ENCODE measurements around the gene CSNK2A3.

Gene CSNK2A3

DNA sequence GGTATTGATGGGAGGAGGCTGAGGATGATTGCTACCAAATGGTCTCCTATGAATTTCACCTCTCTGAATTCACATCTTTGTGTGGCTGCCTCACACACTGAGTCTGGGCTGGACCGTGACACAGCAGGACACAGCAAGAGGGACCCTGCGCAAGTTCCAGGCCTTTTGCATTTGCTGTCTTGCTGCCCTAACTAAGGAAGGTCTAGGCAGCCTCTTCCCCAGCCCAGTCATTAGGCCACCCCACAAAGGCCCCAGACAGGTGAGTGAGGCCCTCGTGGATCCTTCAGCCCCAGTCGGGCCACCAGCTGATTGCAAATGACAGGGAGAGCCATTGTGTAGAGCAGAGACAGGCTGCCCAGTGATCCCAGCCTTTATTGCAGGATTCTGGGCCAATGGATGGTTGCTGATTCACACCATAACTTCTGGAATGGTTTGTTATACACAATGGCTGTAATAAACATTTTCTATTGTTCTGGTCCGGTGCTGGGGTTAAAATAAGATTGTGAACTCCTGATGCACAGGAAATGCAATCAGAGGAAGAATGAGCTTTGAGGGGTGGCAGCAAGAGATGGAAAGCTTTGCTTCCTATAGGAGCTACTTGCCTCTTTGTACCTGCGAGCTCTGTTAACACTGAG, 28.5 kb upstream of the CSNK2A3 start:
- H3K27me3 ChIP-seq (ENCODE audit: control insufficient read depth in 5 of 5, insufficient read depth in 4 of 5, low read length in 5 of 5), result no peaks in the 10 kb centered on the region
- H3K9me3 ChIP-seq (ENCODE audit: control insufficient read depth in 5 of 5, low read length in 5 of 5), result no peaks in the 10 kb centered on the region
- no peak overlapping the region for H3K4me3 ChIP-seq (ENCODE audit: low read depth in 1 of 5, low read length in 5 of 5)
- peaks cover 0 to 9% (median 4%) of the 10 kb centered on the region in 5 donors for H3K4me1 ChIP-seq (ENCODE audit: control insufficient read depth in 5 of 5, insufficient read depth in 5 of 5, low read length in 5 of 5)
- H3K9ac ChIP-seq (ENCODE audit: low read length in 5 of 5), result no peak overlapping the region
- H3K27ac ChIP-seq (ENCODE audit: low read depth, low read length), result no peak overlapping the region
- peaks cover 0 to 10% (median 0%) of the 10 kb centered on the region in 5 donors for H3K36me3 ChIP-seq (ENCODE audit: control insufficient read depth in 5 of 5, insufficient read depth in 5 of 5, low read length in 5 of 5)

DNA sequence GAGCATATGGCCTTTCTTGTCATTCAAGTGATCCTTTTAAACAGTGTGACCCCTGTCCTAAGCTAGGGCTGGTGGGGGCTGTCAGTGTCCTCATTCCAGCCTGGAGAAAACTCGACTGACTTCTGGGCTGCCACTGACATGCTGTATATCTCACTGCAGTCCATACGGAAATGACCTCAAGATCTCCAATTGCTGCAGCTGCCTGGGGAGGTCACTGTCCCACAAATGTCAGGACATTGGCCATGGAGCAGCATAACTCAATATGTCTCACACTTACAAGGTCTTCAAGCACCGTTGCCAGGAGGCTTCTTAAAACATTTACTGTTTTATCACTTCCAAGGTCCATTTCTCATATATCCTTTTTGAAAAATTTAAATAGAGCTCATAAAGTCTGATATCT, 27.8 kb upstream of the CSNK2A3 start:
- H3K27ac ChIP-seq (ENCODE audit: low read depth, low read length), result no peak overlapping the region
- H3K27me3 ChIP-seq (ENCODE audit: control insufficient read depth in 5 of 5, insufficient read depth in 4 of 5, low read length in 5 of 5), result no peaks in the 10 kb centered on the region
- H3K9me3 ChIP-seq (ENCODE audit: control insufficient read depth in 5 of 5, low read length in 5 of 5), result no peaks in the 10 kb centered on the region
- H3K36me3 ChIP-seq (ENCODE audit: control insufficient read depth in 5 of 5, insufficient read depth in 5 of 5, low read length in 5 of 5), result peaks cover 0 to 10% (median 0%) of the 10 kb centered on the region in 5 donors
- H3K4me3 ChIP-seq (ENCODE audit: low read depth in 1 of 5, low read length in 5 of 5), result no peak overlapping the region
- H3K4me1 ChIP-seq (ENCODE audit: control insufficient read depth in 5 of 5, insufficient read depth in 5 of 5, low read length in 5 of 5), result peaks cover 0 to 9% (median 4%) of the 10 kb centered on the region in 5 donors
- no peak overlapping the region for H3K9ac ChIP-seq (ENCODE audit: low read length in 5 of 5)

DNA sequence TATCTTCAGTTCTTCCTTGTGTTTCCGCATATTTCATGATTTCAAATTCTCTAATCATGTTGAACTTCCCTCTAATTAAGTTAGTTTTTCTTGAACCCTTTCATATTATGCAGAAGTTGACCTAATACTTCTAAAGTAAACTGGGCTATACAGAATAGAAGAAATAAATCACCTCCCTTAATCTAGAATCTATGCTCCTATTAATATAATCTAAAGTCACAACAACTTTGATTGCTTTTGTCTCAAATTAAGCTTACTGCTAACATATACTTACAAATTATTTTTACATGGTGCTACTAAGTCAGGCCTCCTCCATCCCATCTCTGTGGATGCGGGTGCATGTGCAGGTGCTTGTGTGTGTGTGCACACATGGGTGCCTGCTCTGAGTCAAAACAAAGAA, 27.3 kb upstream of the CSNK2A3 start:
- H3K9me3 ChIP-seq (ENCODE audit: control insufficient read depth in 5 of 5, low read length in 5 of 5), result no peaks in the 10 kb centered on the region
- H3K27me3 ChIP-seq (ENCODE audit: control insufficient read depth in 5 of 5, insufficient read depth in 4 of 5, low read length in 5 of 5), result no peaks in the 10 kb centered on the region

DNA sequence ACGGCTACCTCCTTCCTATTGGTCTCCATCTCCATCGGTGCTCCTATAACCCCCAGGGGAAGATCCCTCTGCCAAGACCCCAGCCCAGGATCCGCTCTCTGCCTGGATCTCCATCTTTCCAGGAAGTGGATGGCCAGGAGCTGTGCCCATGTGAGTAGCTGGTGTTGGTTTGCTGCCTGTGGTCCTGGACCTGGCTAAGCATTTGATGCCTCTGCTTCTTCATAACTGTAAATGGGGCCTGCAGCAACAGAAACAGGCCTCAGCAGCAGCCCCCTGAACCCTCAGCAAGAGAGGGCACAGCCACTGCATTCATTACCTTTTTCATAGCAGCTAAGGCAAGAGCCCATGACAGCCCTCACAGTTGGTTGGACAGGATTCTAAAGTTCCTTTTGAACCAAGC, 26.6 kb upstream of the CSNK2A3 start:
- Histone ChIP-seq H3K27me3 (ENCODE audit: control insufficient read depth in 5 of 5, insufficient read depth in 4 of 5, low read length in 5 of 5) (no peaks in the 10 kb centered on the region), H3K27ac (ENCODE audit: low read depth, low read length) (no peak overlapping the region)

More for the DNA sequence above, 27.3 kb upstream of the CSNK2A3 start:
- Histone ChIP-seq H3K4me3 (ENCODE audit: low read depth in 1 of 5, low read length in 5 of 5) (no peak overlapping the region), H3K36me3 (ENCODE audit: control insufficient read depth in 5 of 5, insufficient read depth in 5 of 5, low read length in 5 of 5) (peaks cover 0 to 10% (median 0%) of the 10 kb centered on the region in 5 donors), H3K4me1 (ENCODE audit: control insufficient read depth in 5 of 5, insufficient read depth in 5 of 5, low read length in 5 of 5) (peaks cover 0 to 9% (median 4%) of the 10 kb centered on the region in 5 donors), H3K27ac (ENCODE audit: low read depth, low read length) (no peak overlapping the region), H3K9ac (ENCODE audit: low read length in 5 of 5) (no peak overlapping the region)

DNA sequence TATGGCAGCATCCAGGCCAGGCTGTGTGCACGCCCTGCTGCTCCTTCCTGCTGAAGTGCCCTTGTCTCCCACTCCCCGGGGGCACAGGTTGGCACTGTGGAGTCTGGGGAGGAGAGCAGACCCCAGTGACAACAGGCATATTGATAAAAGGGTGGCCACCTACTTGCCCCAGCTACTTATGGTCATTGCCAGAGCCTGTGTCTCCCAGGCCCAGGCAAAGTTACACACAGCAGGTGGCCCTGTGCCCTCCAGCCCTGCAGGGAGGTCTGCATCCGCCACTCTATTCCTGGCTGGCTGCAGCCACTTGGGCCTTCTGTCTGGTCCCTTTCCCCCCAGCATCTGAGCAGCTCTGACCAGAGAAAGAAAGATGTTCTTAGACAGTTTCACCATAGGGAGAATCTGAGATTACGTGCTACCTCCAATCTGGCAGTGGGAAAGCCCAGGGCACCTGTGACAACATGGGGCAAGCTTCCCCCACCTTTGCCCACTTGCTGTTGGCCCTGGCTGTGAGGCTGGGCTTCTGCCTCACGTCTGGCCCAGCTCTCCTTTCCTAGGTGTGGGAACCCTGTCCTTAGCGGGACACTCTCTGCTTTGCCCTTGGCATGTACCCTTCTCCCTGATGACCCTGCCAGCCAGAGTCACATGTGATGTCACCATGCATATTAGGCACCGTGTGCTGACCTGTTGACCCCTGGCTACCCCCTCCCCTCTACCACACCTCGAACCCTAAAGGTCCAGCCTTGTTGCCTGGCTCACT, 25.3 kb upstream of the CSNK2A3 start:
- Histone ChIP-seq H3K36me3 (ENCODE audit: control insufficient read depth in 5 of 5, insufficient read depth in 5 of 5, low read length in 5 of 5) (peaks cover 0 to 10% (median 0%) of the 10 kb centered on the region in 5 donors), H3K27me3 (ENCODE audit: control insufficient read depth in 5 of 5, insufficient read depth in 4 of 5, low read length in 5 of 5) (no peaks in the 10 kb centered on the region), H3K9me3 (ENCODE audit: control insufficient read depth in 5 of 5, low read length in 5 of 5) (no peaks in the 10 kb centered on the region), H3K27ac (ENCODE audit: low read depth, low read length) (no peak overlapping the region), H3K9ac (ENCODE audit: low read length in 5 of 5) (no peak overlapping the region), H3K4me1 (ENCODE audit: control insufficient read depth in 5 of 5, insufficient read depth in 5 of 5, low read length in 5 of 5) (peaks cover 0 to 9% (median 4%) of the 10 kb centered on the region in 5 donors), H3K4me3 (ENCODE audit: low read depth in 1 of 5, low read length in 5 of 5) (no peak overlapping the region)

More for the DNA sequence above, 26.6 kb upstream of the CSNK2A3 start:
- H3K4me1 ChIP-seq (ENCODE audit: control insufficient read depth in 5 of 5, insufficient read depth in 5 of 5, low read length in 5 of 5), result peaks cover 0 to 9% (median 4%) of the 10 kb centered on the region in 5 donors
- peaks cover 0 to 10% (median 0%) of the 10 kb centered on the region in 5 donors for H3K36me3 ChIP-seq (ENCODE audit: control insufficient read depth in 5 of 5, insufficient read depth in 5 of 5, low read length in 5 of 5)
- H3K9ac ChIP-seq (ENCODE audit: low read length in 5 of 5), result no peak overlapping the region
- H3K4me3 ChIP-seq (ENCODE audit: low read depth in 1 of 5, low read length in 5 of 5), result no peak overlapping the region
- no peaks in the 10 kb centered on the region for H3K9me3 ChIP-seq (ENCODE audit: control insufficient read depth in 5 of 5, low read length in 5 of 5)

DNA sequence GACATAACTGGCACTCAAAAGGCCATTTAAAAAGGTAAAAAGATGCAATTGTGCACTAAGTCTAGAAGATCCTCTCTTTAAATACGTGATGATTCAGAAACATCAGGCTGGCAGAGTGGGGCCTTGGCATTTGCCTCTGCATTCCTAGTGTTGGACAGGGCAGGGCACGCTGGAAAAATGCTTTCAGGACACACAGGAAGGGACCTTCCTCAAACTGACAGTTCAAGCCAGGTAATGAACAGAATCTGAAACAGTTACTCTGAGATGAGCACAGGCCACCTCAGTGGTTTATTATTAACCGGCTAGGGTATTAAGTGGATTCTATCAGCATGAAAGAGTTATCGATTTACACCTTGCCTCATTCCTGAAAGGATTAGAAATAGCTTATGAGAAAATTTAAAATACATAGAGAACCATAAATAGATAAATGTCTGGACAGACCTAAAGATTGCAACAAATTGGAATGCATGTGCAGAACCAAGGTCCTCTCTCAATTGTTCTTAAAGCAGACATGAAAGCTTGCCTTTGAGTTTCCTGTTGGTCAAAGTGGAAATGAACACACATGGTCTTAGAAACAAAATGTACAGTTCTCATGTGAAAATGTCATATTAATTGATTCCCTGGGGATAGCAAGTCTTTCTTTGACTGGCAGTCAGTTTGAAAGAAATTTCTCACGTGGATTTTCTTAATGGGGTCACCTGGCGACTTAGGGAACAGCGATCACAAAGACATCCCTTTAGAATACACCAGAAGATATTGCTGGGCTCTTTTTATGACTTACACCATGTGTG, 21.5 kb upstream of the CSNK2A3 start:
- no peak overlapping the region for H3K9ac ChIP-seq (ENCODE audit: low read length in 5 of 5)
- no peak overlapping the region for H3K4me3 ChIP-seq (ENCODE audit: low read depth in 1 of 5, low read length in 5 of 5)
- H3K27me3 ChIP-seq (ENCODE audit: control insufficient read depth in 5 of 5, insufficient read depth in 4 of 5, low read length in 5 of 5), result peaks cover 0 to 2% (median 0%) of the 10 kb centered on the region in 5 donors
- H3K27ac ChIP-seq (ENCODE audit: low read depth, low read length), result no peak overlapping the region
- peaks cover 0 to 20% (median 3%) of the 10 kb centered on the region in 5 donors for H3K36me3 ChIP-seq (ENCODE audit: control insufficient read depth in 5 of 5, insufficient read depth in 5 of 5, low read length in 5 of 5)
- H3K9me3 ChIP-seq (ENCODE audit: control insufficient read depth in 5 of 5, low read length in 5 of 5), result no peaks in the 10 kb centered on the region
- H3K4me1 ChIP-seq (ENCODE audit: control insufficient read depth in 5 of 5, insufficient read depth in 5 of 5, low read length in 5 of 5), result peaks cover 0 to 4% (median 0%) of the 10 kb centered on the region in 5 donors

DNA sequence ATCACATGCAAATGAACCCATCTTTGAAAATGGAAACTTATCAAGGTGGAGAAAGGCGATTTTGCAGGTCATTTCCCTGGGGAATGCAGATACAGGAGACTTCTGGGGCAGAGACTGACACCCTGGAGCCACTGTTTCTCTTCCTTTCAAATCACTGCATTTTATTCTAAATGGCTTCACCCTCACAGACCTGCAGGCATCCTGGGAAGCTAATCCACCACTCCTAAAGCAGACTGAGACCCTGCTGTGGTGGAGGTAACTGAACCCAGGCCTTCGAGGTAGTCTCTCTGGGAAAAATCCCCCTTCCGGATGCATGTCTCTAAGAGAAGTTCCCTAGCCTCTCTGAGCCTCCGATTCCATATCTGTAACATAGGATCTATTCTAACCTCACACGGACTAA, 20.9 kb upstream of the CSNK2A3 start:
- H3K9me3 ChIP-seq (ENCODE audit: control insufficient read depth in 5 of 5, low read length in 5 of 5), result no peaks in the 10 kb centered on the region
- H3K36me3 ChIP-seq (ENCODE audit: control insufficient read depth in 5 of 5, insufficient read depth in 5 of 5, low read length in 5 of 5), result peaks cover 0 to 20% (median 3%) of the 10 kb centered on the region in 5 donors
- H3K27me3 ChIP-seq (ENCODE audit: control insufficient read depth in 5 of 5, insufficient read depth in 4 of 5, low read length in 5 of 5), result peaks cover 0 to 2% (median 0%) of the 10 kb centered on the region in 5 donors
- H3K4me3 ChIP-seq (ENCODE audit: low read depth in 1 of 5, low read length in 5 of 5), result no peak overlapping the region
- H3K9ac ChIP-seq (ENCODE audit: low read length in 5 of 5), result no peak overlapping the region
- H3K27ac ChIP-seq (ENCODE audit: low read depth, low read length), result no peak overlapping the region
- peaks cover 0 to 4% (median 0%) of the 10 kb centered on the region in 5 donors for H3K4me1 ChIP-seq (ENCODE audit: control insufficient read depth in 5 of 5, insufficient read depth in 5 of 5, low read length in 5 of 5)

DNA sequence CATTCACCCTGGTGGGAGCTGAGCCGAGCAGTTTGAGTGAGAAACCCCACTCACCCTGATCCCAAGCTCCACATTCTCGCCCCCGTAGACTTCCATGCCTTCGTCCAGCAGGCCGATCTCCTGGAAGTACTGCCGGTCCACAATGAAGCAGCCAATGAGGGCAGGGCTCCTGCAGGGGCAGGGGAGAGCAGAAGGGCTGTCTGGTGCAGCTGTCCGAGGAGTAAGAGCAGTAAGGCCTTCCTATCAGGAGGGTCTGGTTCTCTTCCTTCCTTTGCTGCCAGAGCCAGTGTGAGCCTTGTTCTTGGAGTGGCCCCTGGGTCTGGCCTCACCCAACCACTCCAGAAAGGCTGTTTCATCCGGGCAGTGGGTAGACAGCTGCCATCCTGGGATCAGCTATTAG, 19.4 kb upstream of the CSNK2A3 start:
- Histone ChIP-seq H3K36me3 (ENCODE audit: control insufficient read depth in 5 of 5, insufficient read depth in 5 of 5, low read length in 5 of 5) (peaks cover 0 to 15% (median 3%) of the 10 kb centered on the region in 5 donors), H3K27ac (ENCODE audit: low read depth, low read length) (no peak overlapping the region), H3K9ac (ENCODE audit: low read length in 5 of 5) (no peak overlapping the region), H3K4me3 (ENCODE audit: low read depth in 1 of 5, low read length in 5 of 5) (no peak overlapping the region), H3K9me3 (ENCODE audit: control insufficient read depth in 5 of 5, low read length in 5 of 5) (peaks cover 0 to 3% (median 0%) of the 10 kb centered on the region in 5 donors), H3K4me1 (ENCODE audit: control insufficient read depth in 5 of 5, insufficient read depth in 5 of 5, low read length in 5 of 5) (peaks cover 0 to 4% (median 0%) of the 10 kb centered on the region in 5 donors), H3K27me3 (ENCODE audit: control insufficient read depth in 5 of 5, insufficient read depth in 4 of 5, low read length in 5 of 5) (peaks cover 0 to 2% (median 0%) of the 10 kb centered on the region in 5 donors)

DNA sequence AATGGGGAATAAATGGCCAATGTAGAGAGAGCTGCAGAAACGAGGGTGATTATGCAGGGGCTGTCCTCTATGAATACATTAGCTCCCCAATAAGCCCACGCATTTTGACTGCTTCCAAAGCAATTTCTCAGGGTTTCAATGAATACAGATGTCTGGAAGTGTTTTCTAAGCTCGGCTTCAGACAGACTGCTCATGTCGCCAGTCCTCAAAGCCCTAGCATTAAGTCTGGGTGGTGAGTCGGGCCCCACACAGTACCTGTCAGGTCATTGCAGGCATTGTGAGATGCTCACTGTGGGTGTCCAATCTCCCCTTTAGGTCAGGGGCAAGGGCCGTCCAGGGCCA, 17.9 kb upstream of the CSNK2A3 start:
- Histone ChIP-seq H3K36me3 (ENCODE audit: control insufficient read depth in 5 of 5, insufficient read depth in 5 of 5, low read length in 5 of 5) (peaks cover 0 to 10% (median 0%) of the 10 kb centered on the region in 5 donors), H3K4me1 (ENCODE audit: control insufficient read depth in 5 of 5, insufficient read depth in 5 of 5, low read length in 5 of 5) (peaks cover 0 to 4% (median 0%) of the 10 kb centered on the region in 5 donors), H3K27ac (ENCODE audit: low read depth, low read length) (no peak overlapping the region), H3K9ac (ENCODE audit: low read length in 5 of 5) (no peak overlapping the region), H3K4me3 (ENCODE audit: low read depth in 1 of 5, low read length in 5 of 5) (no peak overlapping the region), H3K27me3 (ENCODE audit: control insufficient read depth in 5 of 5, insufficient read depth in 4 of 5, low read length in 5 of 5) (peaks cover 0 to 2% (median 0%) of the 10 kb centered on the region in 5 donors), H3K9me3 (ENCODE audit: control insufficient read depth in 5 of 5, low read length in 5 of 5) (peaks cover 0 to 3% (median 0%) of the 10 kb centered on the region in 5 donors)
